Measurements from ENCODE around the gene HIF3A.

The HIF3A gene

GRCh38 chr19:46347985-46348384, 51.1 kb downstream of the HIF3A start:
- no peak for DNase-seq (ENCODE audit: low read depth, low spot score)
- peak overlapping the region; percentile 99 for H3K4me3 ChIP-seq (ENCODE audit: low read depth, low read length)
- no peak for TF ChIP-seq CTCF (IDR thresholded peaks at IDR 0.05; ENCODE audit: insufficient read depth, low read length, missing control alignments)
- ChIA-PET CTCF (interaction anchor here (0.7 to 2.7 kb wide), 15 partner anchors 9 to 349 kb away, joined by 3 to 26 read pairs (median 4); no protein-coding TSS in a partner anchor), POLR2A (no interaction called here)

- TF ChIP-seq CTCF (IDR thresholded peaks at IDR 0.05; ENCODE audit: insufficient read depth, low read length, missing control alignments): no peak
- ChIA-PET CTCF (interaction anchor here (0.7 to 2.7 kb wide), 4 partner anchors 8 to 69 kb away, joined by 3 to 14 read pairs (median 6); no protein-coding TSS in a partner anchor), POLR2A (interaction anchor here (0.5 kb wide), 1 partner anchor 36 kb away, joined by 3 read pairs; no protein-coding TSS in a partner anchor)
- DNase-seq (ENCODE audit: low read depth, low spot score): no peak
- H3K4me3 ChIP-seq (ENCODE audit: low read depth, low read length): no peak overlapping the region
These were observed 52.6 kb downstream of the HIF3A start for GRCh38 chr19:46349311-46349993.

- H3K4me3 ChIP-seq (ENCODE audit: low read depth, low read length): no peak overlapping the region
- CTCF ChIA-PET: interaction anchor here (1.5 kb wide), 1 partner anchor 24 kb away, joined by 4 read pairs; no protein-coding TSS in a partner anchor
- POLR2A ChIA-PET: no interaction called here
- TF ChIP-seq CTCF (IDR thresholded peaks at IDR 0.05; ENCODE audit: insufficient read depth, low read length, missing control alignments): no peak
- no peak for DNase-seq (ENCODE audit: low read depth, low spot score)
These were observed 53.4 kb downstream of the HIF3A start for GRCh38 chr19:46350029-46350757.

GRCh38 chr19:46350758-46351159, 53.9 kb downstream of the HIF3A start:
- no peak for DNase-seq (ENCODE audit: low read depth, low spot score)
- no peak overlapping the region for H3K4me3 ChIP-seq (ENCODE audit: low read depth, low read length)
- POLR2A ChIA-PET: no interaction called here
- no peak for TF ChIP-seq CTCF (IDR thresholded peaks at IDR 0.05; ENCODE audit: insufficient read depth, low read length, missing control alignments)
- CTCF ChIA-PET: interaction anchor here (0.9 to 1.5 kb wide), 2 partner anchors 23 to 70 kb away, joined by 4 read pairs; no protein-coding TSS in a partner anchor

- POLR2A ChIA-PET: no interaction called here
- no peak for DNase-seq (ENCODE audit: low read depth, low spot score)
- CTCF ChIA-PET: interaction anchor here (0.9 to 1.5 kb wide), 2 partner anchors 23 to 71 kb away, joined by 4 read pairs; no protein-coding TSS in a partner anchor
- no peak for TF ChIP-seq CTCF (IDR thresholded peaks at IDR 0.05; ENCODE audit: insufficient read depth, low read length, missing control alignments)
- H3K4me3 ChIP-seq (ENCODE audit: low read depth, low read length): no peak overlapping the region
These were observed 54.6 kb downstream of the HIF3A start for GRCh38 chr19:46351241-46352041.

Measured in AG04449 (cell line).